Body of pancreas (tissue), 4 donors: ENCODE data around the gene DTX4.

ENCODE experiments used
- CTCF ChIP-seq, 7 experiments: fragments of 450-650 bp in 4 of 7; fragments of 200-600 bp in 3 of 7; sonication (generic) in 3 of 7; IDR thresholded peaks; one replicate each; pipeline ENCODE4 v1.5.1; 2016 to 2019; ENCODE audit warnings: antibody characterized with exemption in 7 of 7
- POLR2A ChIP-seq, 3 donors: fragments of 450-650 bp; IDR thresholded peaks; one replicate each; pipeline ENCODE4 v1.6.1; 2016; ENCODE audit warnings: antibody characterized with exemption in 3 of 3, mild to moderate bottlenecking in 2 of 3

DNA sequence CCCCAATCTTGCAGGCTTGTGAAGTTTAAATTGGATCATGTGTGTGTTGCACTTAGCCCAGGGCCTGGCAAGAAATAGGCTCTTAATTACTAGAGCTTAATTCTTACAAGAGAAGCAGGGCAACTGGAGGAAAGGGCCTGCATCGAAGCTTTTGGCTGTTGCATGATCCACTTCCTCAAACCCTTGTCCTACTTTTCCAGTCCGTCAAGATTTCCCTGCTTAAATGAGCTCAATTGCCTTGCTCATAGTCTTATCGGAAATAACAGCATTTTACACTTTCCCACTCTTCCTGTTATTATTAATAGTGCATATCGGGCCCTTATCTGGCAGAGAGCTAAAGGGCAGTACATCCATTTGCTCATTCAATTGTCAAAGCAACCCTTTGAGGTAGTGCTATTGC, 18.1 kb downstream of the DTX4 start:
- TF ChIP-seq CTCF (IDR thresholded peaks at IDR 0.05) (no peak), POLR2A (IDR thresholded peaks at IDR 0.05) (no peak)
